Panc1 (cell line): ENCODE measurements around the gene PCDHGA5. TPM values are rescaled to one million over a fixed set of nuclear protein-coding genes. Genes with fewer than 3 reads are reported as not detected.

Experiments
- ATAC-seq: fragments of 200-7000 bp; cut with Tn5 transposase; 2 replicates; pipeline ENCODE4 v1.9.1; 2020; ENCODE audit warnings: mild to moderate bottlenecking, moderate library complexity
- BruUV-seq: library from RNA; stranded (reverse); fragments of 400-500 nt; replicated peaks from 2 replicates; lab custom pipeline; 2021; lab: Mats Ljungman, UMichigan
- CTCF ChIA-PET: fragments of 300-600 bp; sonication (Branson Sonifier 250); formaldehyde crosslinking; loops from one replicate; lab custom pipeline; 2022; ENCODE audit warnings: antibody characterized with exemption; lab: Charles Lee
- POLR2A ChIA-PET: fragments of 300-600 bp; sonication (Branson Sonifier 250); formaldehyde crosslinking; loops from one replicate; lab custom pipeline; 2022; ENCODE audit warnings: antibody characterized with exemption; lab: Charles Lee
- DNase-seq: peaks from one replicate; pipeline ENCODE4 v3.0.0-alpha.2; 2010; ENCODE audit warnings: low read depth, low spot score
- H3K27ac ChIP-seq: 2 replicates; pipeline ENCODE4 v1.5.1; 2011; ENCODE audit warnings: mild to moderate bottlenecking, low read length, inconsistent platforms
- H3K27me3 ChIP-seq: fragments of 200-500 bp; sonication (Bioruptor generic); 2 replicates; pipeline ENCODE4 v1.6.0; 2014; ENCODE audit warnings: low read length, inconsistent platforms; ENCODE audit not compliant: control insufficient read depth, insufficient read depth
- H3K36me3 ChIP-seq: fragments of 200-500 bp; sonication (Bioruptor generic); 2 replicates; pipeline ENCODE4 v1.5.1; 2014; ENCODE audit warnings: inconsistent platforms, mild to moderate bottlenecking, low read length, moderate library complexity; ENCODE audit not compliant: control insufficient read depth, insufficient read depth
- H3K4me1 ChIP-seq: 2 replicates; pipeline ENCODE4 v1.5.1; 2011; ENCODE audit warnings: inconsistent platforms, mild to moderate bottlenecking, low read length, moderate library complexity; ENCODE audit not compliant: control insufficient read depth, insufficient read depth
- H3K4me3 ChIP-seq, 2 experiments: 2 replicates each; pipeline ENCODE4 v1.5.1; 2011 to 2012; ENCODE audit warnings: low read depth in 2 of 2, low read length in 2 of 2, mild to moderate bottlenecking in 2 of 2, inconsistent platforms in 1 of 2, moderate library complexity in 1 of 2
- H3K9me3 ChIP-seq: fragments of 200-500 bp; sonication (Bioruptor generic); 2 replicates; pipeline ENCODE4 v1.5.1; 2014; ENCODE audit warnings: low read depth, mild to moderate bottlenecking, inconsistent platforms, low read length, moderate library complexity; ENCODE audit not compliant: control insufficient read depth, insufficient read depth
- POLR2AphosphoS5 ChIP-seq: IDR thresholded peaks from 2 replicates; pipeline ENCODE4 v1.6.1; 2012; ENCODE audit warnings: mild to moderate bottlenecking, low read depth, low read length, moderate library complexity
- SIN3A ChIP-seq: IDR thresholded peaks from 2 replicates; pipeline ENCODE4 v1.6.1; 2012; ENCODE audit warnings: low read depth, mild to moderate bottlenecking, low read length, moderate library complexity, borderline replicate concordance; ENCODE audit not compliant: insufficient read depth
- TCF7L2 ChIP-seq: IDR thresholded peaks from 2 replicates; pipeline ENCODE4 v1.6.1; 2011; ENCODE audit warnings: mild to moderate bottlenecking, low read depth, low read length, inconsistent platforms
- in situ Hi-C: cut with HindIII; loops from 2 replicates; pipeline ENCODE4 v1.10.0; 2016; ENCODE audit warnings: low sequenced_read_pairs, low pct_unique_long_range_greater_than_20kb
- intact Hi-C: fragments of 100-400 bp; cut with micrococcal nuclease; formaldehyde crosslinking; loops from one replicate; pipeline ENCODE4 v1.10.0; 2022; ENCODE audit not compliant: unreplicated experiment
- total RNA-seq: library from RNA; stranded (reverse); gene quantifications from one replicate; pipeline ENCODE4 v1.2.1, GENCODE V29; 2021; ENCODE audit not compliant: unreplicated experiment
- TF ChIP-seq, protein P1 (sequence below): fragments of 450-650 bp; IDR thresholded peaks from 2 replicates; pipeline ENCODE4 v1.5.1; 2017; ENCODE audit warnings: mild to moderate bottlenecking
- TF ChIP-seq, protein P2 (sequence below), 2 experiments: IDR thresholded peaks; 2 replicates each; pipeline ENCODE4 v1.6.1; 2011 to 2012; ENCODE audit warnings: low read depth in 2 of 2, control low read depth in 1 of 2, low read length in 1 of 2, mild to moderate bottlenecking in 1 of 2, moderate library complexity in 1 of 2; ENCODE audit not compliant: insufficient read depth in 1 of 2

The PCDHGA5 gene
- total RNA-seq, 1 experiment from 2014 or later = 0.67 TPM

DNA sequence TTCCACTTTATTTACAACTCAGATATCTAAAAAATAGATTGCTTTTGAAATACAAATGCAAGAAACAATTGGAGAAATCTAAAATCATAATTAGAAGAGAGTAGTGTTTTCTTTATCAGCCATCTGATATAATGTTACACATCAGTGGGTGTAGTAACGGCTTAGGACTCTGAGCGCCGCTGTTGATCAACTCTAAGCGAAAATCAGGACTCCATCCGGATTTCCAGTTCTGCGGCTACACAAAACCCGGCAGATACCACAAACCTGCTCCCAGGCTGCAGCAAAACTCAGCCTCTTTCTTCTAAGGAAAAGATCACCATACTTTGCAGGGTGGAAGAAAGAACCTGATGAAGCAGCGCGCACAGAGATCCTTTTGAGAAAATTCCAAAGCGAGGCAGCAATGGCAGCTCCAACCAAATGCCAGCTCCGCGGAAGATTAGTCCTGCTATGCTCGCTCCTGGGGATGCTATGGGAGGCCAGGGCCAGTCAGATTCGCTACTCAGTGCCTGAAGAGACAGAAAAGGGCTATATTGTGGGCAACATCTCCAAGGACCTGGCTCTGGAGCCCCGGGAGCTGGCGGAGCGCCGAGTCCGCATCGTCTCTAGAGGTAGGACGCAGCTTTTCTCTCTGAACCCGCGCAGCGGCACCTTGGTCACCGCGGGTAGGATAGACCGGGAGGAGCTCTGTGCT lies 38.7 kb downstream of the PCDHGA5 start, which contains the start of gene PCDHGA9:
Gene PCDHGA9 (plus strand): TSS at position 226 of the 691 bp plus-strand sequence. CDS start 175 bp downstream, at position 401.
- in situ Hi-C loops (no loop called here), intact Hi-C loops (no loop called here)
- TF ChIP-seq, protein P1, sequence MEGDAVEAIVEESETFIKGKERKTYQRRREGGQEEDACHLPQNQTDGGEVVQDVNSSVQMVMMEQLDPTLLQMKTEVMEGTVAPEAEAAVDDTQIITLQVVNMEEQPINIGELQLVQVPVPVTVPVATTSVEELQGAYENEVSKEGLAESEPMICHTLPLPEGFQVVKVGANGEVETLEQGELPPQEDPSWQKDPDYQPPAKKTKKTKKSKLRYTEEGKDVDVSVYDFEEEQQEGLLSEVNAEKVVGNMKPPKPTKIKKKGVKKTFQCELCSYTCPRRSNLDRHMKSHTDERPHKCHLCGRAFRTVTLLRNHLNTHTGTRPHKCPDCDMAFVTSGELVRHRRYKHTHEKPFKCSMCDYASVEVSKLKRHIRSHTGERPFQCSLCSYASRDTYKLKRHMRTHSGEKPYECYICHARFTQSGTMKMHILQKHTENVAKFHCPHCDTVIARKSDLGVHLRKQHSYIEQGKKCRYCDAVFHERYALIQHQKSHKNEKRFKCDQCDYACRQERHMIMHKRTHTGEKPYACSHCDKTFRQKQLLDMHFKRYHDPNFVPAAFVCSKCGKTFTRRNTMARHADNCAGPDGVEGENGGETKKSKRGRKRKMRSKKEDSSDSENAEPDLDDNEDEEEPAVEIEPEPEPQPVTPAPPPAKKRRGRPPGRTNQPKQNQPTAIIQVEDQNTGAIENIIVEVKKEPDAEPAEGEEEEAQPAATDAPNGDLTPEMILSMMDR = peak; percentile 20; the same call in 1 of the 2 replicates
- no peak for TF ChIP-seq TCF7L2
- DNase-seq (no peak), ATAC-seq (no peak)
- CTCF ChIA-PET = interaction anchor here (0.8 kb wide), 1 partner anchor 11 kb away, joined by 3 read pairs; no protein-coding TSS in a partner anchor
- POLR2A ChIA-PET = no interaction called here
- no peak within 1 kb of the TSS for H3K4me3 ChIP-seq
- no peaks in the 10 kb centered on the region for H3K9me3 ChIP-seq
- H3K27me3 ChIP-seq = no peaks in the 10 kb centered on the region
- H3K27ac ChIP-seq = no peak within 1 kb of the TSS
- H3K36me3 ChIP-seq = no peaks in the 10 kb centered on the region
- H3K4me1 ChIP-seq = no peaks in the 10 kb centered on the region
- BruUV-seq = no TSS peak

DNA sequence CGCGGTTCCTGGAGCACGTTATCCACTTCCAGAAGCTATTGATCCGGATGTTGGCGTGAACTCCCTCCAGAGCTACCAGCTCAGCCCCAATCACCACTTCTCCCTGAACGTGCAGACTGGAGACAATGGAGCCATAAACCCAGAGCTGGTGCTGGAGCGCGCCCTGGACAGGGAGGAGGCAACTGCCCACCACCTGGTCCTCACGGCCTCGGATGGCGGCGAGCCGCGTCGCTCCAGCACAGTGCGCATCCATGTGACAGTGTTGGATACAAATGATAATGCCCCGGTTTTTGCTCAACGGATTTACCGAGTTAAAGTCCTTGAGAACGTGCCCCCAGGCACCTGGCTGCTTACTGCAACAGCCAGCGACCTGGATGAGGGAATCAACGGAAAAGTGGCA lies 39.4 kb downstream of the PCDHGA5 start:
- DNase-seq = no peak
- BruUV-seq = no TSS peak
- ATAC-seq = no peak
- CTCF ChIA-PET = interaction anchor here (0.7 to 0.8 kb wide), 2 partner anchors 10 to 92 kb away, joined by 3 read pairs; no protein-coding TSS in a partner anchor
- in situ Hi-C loops (no loop called here), intact Hi-C loops (no loop called here)
- no peak for TF ChIP-seq TCF7L2
- no peak for TF ChIP-seq POLR2AphosphoS5
- TF ChIP-seq, protein P1 = no peak
- TF ChIP-seq, protein P2, sequence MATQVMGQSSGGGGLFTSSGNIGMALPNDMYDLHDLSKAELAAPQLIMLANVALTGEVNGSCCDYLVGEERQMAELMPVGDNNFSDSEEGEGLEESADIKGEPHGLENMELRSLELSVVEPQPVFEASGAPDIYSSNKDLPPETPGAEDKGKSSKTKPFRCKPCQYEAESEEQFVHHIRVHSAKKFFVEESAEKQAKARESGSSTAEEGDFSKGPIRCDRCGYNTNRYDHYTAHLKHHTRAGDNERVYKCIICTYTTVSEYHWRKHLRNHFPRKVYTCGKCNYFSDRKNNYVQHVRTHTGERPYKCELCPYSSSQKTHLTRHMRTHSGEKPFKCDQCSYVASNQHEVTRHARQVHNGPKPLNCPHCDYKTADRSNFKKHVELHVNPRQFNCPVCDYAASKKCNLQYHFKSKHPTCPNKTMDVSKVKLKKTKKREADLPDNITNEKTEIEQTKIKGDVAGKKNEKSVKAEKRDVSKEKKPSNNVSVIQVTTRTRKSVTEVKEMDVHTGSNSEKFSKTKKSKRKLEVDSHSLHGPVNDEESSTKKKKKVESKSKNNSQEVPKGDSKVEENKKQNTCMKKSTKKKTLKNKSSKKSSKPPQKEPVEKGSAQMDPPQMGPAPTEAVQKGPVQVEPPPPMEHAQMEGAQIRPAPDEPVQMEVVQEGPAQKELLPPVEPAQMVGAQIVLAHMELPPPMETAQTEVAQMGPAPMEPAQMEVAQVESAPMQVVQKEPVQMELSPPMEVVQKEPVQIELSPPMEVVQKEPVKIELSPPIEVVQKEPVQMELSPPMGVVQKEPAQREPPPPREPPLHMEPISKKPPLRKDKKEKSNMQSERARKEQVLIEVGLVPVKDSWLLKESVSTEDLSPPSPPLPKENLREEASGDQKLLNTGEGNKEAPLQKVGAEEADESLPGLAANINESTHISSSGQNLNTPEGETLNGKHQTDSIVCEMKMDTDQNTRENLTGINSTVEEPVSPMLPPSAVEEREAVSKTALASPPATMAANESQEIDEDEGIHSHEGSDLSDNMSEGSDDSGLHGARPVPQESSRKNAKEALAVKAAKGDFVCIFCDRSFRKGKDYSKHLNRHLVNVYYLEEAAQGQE (IDR thresholded peaks at IDR 0.05; ENCODE audit: insufficient read depth in 1 of 2, low read depth in 2 of 2, low read length in 1 of 2) = no peak
- TF ChIP-seq SIN3A = no peak
- no peaks in the 10 kb centered on the region for H3K9me3 ChIP-seq
- H3K27me3 ChIP-seq = no peaks in the 10 kb centered on the region
- POLR2A ChIA-PET = no interaction called here
- H3K36me3 ChIP-seq = no peaks in the 10 kb centered on the region
- no peaks in the 10 kb centered on the region for H3K4me1 ChIP-seq
- H3K27ac ChIP-seq = no peak overlapping the region
- H3K4me3 ChIP-seq = no peak overlapping the region
